ENCODE measurements around the gene SLC25A22.

DNA sequence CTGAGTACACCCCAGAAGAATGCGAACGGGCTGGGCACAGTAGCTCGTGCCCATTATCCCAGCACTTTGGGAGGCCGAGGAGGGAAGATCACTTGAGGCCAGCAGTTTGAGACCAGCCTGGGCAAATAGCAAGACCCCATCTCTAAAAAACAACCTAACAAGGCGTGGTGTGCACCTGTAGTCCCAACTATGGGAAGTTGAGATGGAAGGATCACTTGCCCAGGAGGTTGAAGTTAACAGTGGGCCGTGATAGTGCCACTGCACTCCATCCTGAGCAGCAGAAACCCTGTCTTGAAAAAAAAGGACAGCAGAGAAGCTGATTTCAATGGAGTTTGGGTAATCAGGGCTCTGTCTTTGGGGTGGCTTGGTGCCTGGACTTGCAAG, 15.0 kb upstream of the SLC25A22 start:
- TF ChIP-seq, protein P1, sequence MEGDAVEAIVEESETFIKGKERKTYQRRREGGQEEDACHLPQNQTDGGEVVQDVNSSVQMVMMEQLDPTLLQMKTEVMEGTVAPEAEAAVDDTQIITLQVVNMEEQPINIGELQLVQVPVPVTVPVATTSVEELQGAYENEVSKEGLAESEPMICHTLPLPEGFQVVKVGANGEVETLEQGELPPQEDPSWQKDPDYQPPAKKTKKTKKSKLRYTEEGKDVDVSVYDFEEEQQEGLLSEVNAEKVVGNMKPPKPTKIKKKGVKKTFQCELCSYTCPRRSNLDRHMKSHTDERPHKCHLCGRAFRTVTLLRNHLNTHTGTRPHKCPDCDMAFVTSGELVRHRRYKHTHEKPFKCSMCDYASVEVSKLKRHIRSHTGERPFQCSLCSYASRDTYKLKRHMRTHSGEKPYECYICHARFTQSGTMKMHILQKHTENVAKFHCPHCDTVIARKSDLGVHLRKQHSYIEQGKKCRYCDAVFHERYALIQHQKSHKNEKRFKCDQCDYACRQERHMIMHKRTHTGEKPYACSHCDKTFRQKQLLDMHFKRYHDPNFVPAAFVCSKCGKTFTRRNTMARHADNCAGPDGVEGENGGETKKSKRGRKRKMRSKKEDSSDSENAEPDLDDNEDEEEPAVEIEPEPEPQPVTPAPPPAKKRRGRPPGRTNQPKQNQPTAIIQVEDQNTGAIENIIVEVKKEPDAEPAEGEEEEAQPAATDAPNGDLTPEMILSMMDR (IDR thresholded peaks at IDR 0.05), result no peak
- TF ChIP-seq POLR2A (IDR thresholded peaks at IDR 0.05), result no peak

Data from body of pancreas (tissue), 4 donors.